Measurements from ENCODE around the gene EPN1. TPM values are rescaled to one million over a fixed set of nuclear protein-coding genes. Genes with fewer than 3 reads are reported as not detected.

Gene EPN1
- total and polyA plus RNA-seq, 9 of the 15 experiments (the other 6 are each of a cell fraction or from before 2014, with no cell fraction given), result 0.08 to 138 (median 12.7) TPM

- no peak; the same call in 1 of the 2 replicates for TF ChIP-seq CREB3 (tag; conservative IDR thresholded peaks at IDR 0.05; ENCODE audit: low read depth)
- TF ChIP-seq KDM1A (IDR thresholded peaks at IDR 0.05), result no peak
- TF ChIP-seq CHAMP1 (IDR thresholded peaks at IDR 0.05), result no peak
- TF ChIP-seq ZNF589 (CRISPR knock-in tag; IDR thresholded peaks at IDR 0.05; ENCODE audit: low read depth), result 0 out of 2 replicates have a peak, but pooled peaks have one; percentile 14
- TF ChIP-seq FOXA1 (IDR thresholded peaks at IDR 0.05; ENCODE audit: borderline replicate concordance), result no peak
- TF ChIP-seq CBFB (CRISPR knock-in tag; IDR thresholded peaks at IDR 0.05), result peak; percentile 88; the same call in 1 of the 2 replicates
- no peak for TF ChIP-seq MBD2 (IDR thresholded peaks at IDR 0.05; ENCODE audit: borderline replicate concordance, low read depth)
- TF ChIP-seq ZNF830 (CRISPR knock-in tag; IDR thresholded peaks at IDR 0.05), result no peak
- peak; percentile 49; the same call in 1 of the 2 replicates for TF ChIP-seq ETS1 (conservative IDR thresholded peaks at IDR 0.05; ENCODE audit: control insufficient read depth, low read depth, low read length)
- TF ChIP-seq FOXM1 (IDR thresholded peaks at IDR 0.05; ENCODE audit: low read depth), result no peak
- peak; percentile 92 for TF ChIP-seq FOXM1 (CRISPR knock-in tag; IDR thresholded peaks at IDR 0.05; ENCODE audit: low read depth)
- peak; percentile 52 for TF ChIP-seq KDM5B (IDR thresholded peaks at IDR 0.05; ENCODE audit: insufficient replicate concordance, low read depth, low read length)
- TF ChIP-seq ZNF174 (CRISPR knock-in tag; IDR thresholded peaks at IDR 0.05), result no peak
- TF ChIP-seq E2F3 (CRISPR knock-in tag; IDR thresholded peaks at IDR 0.05), result no peak
- peak; percentile 69 for TF ChIP-seq CTCFL (IDR thresholded peaks at IDR 0.05; ENCODE audit: borderline replicate concordance, insufficient read depth, low read depth, low read length, poor library complexity, severe bottlenecking)
- TF ChIP-seq ZNF75A (CRISPR knock-in tag; IDR thresholded peaks at IDR 0.05), result no peak
- no peak for TF ChIP-seq BMI1 (IDR thresholded peaks at IDR 0.05; ENCODE audit: low read length)
- no peak for TF ChIP-seq ZNF780A (CRISPR knock-in tag; IDR thresholded peaks at IDR 0.05)
- no peak for TF ChIP-seq ZNF79 (CRISPR knock-in tag; IDR thresholded peaks at IDR 0.05; ENCODE audit: low read depth)
- TF ChIP-seq ZNF3 (CRISPR knock-in tag; IDR thresholded peaks at IDR 0.05), result no peak
- no peak for TF ChIP-seq SNRNP70 (optimal IDR thresholded peaks at IDR 0.05; ENCODE audit: low read depth, low read length)
- no peak for TF ChIP-seq HNRNPH1 (optimal IDR thresholded peaks at IDR 0.05; ENCODE audit: low read depth, low read length)
- TF ChIP-seq LCOR (CRISPR knock-in tag; IDR thresholded peaks at IDR 0.05), result peak; percentile 98
- peak; percentile 41 to 92; a peak in 3 of 4 replicates for TF ChIP-seq TEAD1 (CRISPR knock-in tag; IDR thresholded peaks at IDR 0.05)
These were observed 34.9 kb upstream of the EPN1 start (continued) for GRCh38 chr19:55640043-55640576.
